ENCODE measurements around the gene PTPRE.

PTPRE gene

GRCh38 chr10:127923646-127924045 lies 16.7 kb downstream of the PTPRE start:
- H4K20me1 ChIP-seq (ENCODE audit: control insufficient read depth, insufficient read depth, low read depth, low read length) = no peaks in the 10 kb centered on the region
- H3K36me3 ChIP-seq (ENCODE audit: control insufficient read depth, low read length) = no peaks in the 10 kb centered on the region
- H3F3A ChIP-seq (ENCODE audit: control insufficient read depth, insufficient read depth) = no peaks in the 10 kb centered on the region
- no peak overlapping the region for H3K4me3 ChIP-seq (ENCODE audit: low read length)
- H3K9me3 ChIP-seq (ENCODE audit: control insufficient read depth, insufficient read depth, low read length) = no peaks in the 10 kb centered on the region
- no peak overlapping the region for H3K27ac ChIP-seq (ENCODE audit: low read depth, low read length)
- peaks cover 4% of the 10 kb centered on the region; the same call in 1 of the 2 replicates for H3K4me1 ChIP-seq (ENCODE audit: control insufficient read depth, low read length)
- H3K4me2 ChIP-seq (ENCODE audit: low read length) = no peak overlapping the region
- TF ChIP-seq, protein P1, sequence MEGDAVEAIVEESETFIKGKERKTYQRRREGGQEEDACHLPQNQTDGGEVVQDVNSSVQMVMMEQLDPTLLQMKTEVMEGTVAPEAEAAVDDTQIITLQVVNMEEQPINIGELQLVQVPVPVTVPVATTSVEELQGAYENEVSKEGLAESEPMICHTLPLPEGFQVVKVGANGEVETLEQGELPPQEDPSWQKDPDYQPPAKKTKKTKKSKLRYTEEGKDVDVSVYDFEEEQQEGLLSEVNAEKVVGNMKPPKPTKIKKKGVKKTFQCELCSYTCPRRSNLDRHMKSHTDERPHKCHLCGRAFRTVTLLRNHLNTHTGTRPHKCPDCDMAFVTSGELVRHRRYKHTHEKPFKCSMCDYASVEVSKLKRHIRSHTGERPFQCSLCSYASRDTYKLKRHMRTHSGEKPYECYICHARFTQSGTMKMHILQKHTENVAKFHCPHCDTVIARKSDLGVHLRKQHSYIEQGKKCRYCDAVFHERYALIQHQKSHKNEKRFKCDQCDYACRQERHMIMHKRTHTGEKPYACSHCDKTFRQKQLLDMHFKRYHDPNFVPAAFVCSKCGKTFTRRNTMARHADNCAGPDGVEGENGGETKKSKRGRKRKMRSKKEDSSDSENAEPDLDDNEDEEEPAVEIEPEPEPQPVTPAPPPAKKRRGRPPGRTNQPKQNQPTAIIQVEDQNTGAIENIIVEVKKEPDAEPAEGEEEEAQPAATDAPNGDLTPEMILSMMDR (IDR thresholded peaks at IDR 0.05; ENCODE audit: low read depth, low read length, poor library complexity, severe bottlenecking) = no peak
- no peak for TF ChIP-seq EZH2phosphoT487 (IDR thresholded peaks at IDR 0.05; ENCODE audit: borderline replicate concordance, low read length)
- H3K79me2 ChIP-seq (ENCODE audit: control insufficient read depth, low read length) = no peaks in the 10 kb centered on the region
- no peaks in the 10 kb centered on the region for H3K9me2 ChIP-seq (replicated peaks; ENCODE audit: control insufficient read depth, low read length)
- no peaks in the 10 kb centered on the region for H3K27me3 ChIP-seq (ENCODE audit: control insufficient read depth, low read length)

DNA sequence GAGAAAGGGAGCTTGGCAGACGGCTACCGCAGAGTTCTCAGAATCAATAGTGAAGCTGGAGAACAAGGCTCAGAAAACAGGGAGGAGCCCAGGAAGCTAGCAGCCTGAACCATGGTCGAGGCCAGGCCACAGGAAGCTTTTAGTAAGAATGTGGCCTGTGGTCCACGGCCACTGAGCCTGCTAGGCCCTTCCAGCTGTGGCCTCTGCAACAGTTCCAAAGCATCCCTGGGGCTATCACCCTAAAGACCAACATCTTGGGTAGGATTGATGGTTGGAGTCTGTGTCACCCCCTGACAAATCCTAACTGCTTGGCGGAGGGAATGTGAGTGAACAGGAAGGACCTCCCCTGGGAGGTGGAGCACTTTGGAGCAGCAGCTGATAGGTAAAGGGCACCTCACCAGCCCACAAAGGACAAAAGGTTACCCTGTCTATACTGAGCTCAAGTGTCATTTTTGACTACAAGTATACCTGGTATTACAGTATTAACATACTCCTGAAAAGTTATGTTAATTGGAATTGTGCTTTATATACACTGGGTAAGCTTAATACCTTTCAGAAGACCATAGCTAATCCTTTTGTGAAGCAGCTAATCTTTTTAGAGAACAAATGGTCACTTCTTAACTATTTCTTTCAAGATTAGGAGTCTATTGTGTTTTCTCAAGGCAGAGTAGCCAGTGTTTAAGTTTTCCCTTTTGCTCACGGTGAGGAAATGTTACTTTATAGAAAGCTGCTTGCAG lies 18.7 kb downstream of the PTPRE start:
- Histone ChIP-seq H3K9me3 (ENCODE audit: control insufficient read depth, insufficient read depth, low read length) (no peaks in the 10 kb centered on the region), H3K36me3 (ENCODE audit: control insufficient read depth, low read length) (no peaks in the 10 kb centered on the region), H4K20me1 (ENCODE audit: control insufficient read depth, insufficient read depth, low read depth, low read length) (no peaks in the 10 kb centered on the region), H3F3A (ENCODE audit: control insufficient read depth, insufficient read depth) (no peaks in the 10 kb centered on the region), H3K27ac (ENCODE audit: low read depth, low read length) (no peak overlapping the region), H3K79me2 (ENCODE audit: control insufficient read depth, low read length) (no peaks in the 10 kb centered on the region), H3K4me3 (ENCODE audit: low read length) (no peak overlapping the region), H3K4me1 (ENCODE audit: control insufficient read depth, low read length) (peaks cover 4% of the 10 kb centered on the region; the same call in 1 of the 2 replicates), H3K27me3 (ENCODE audit: control insufficient read depth, low read length) (no peaks in the 10 kb centered on the region), H3K9me2 (replicated peaks; ENCODE audit: control insufficient read depth, low read length) (no peaks in the 10 kb centered on the region), H3K4me2 (ENCODE audit: low read length) (no peak overlapping the region)
- no peak for TF ChIP-seq EZH2phosphoT487 (IDR thresholded peaks at IDR 0.05; ENCODE audit: borderline replicate concordance, low read length)
- TF ChIP-seq, protein P1 (IDR thresholded peaks at IDR 0.05; ENCODE audit: low read depth, low read length, poor library complexity, severe bottlenecking) = no peak

DNA sequence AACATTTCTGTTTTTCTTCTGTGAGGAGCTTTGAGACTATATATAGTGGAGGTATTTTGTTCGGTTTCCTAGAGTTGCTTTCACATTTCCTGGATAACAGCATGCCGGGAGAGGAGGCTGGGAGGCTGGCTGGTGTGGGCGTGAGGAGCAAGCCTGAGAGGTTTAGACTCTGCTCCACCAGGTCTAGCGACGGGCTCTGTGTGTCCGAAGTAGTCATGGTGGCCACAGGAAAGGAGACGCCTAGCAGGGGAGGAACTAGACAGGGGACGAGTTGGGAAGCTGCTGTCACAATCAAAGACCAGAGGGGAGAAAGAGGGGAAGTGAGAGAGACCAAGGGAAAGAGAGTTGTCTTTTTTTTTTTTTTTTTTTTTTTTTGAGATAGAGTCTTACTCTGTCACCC lies 19.6 kb downstream of the PTPRE start:
- no peaks in the 10 kb centered on the region for H4K20me1 ChIP-seq (ENCODE audit: control insufficient read depth, insufficient read depth, low read depth, low read length)
- no peak overlapping the region for H3K27ac ChIP-seq (ENCODE audit: low read depth, low read length)
- H3K27me3 ChIP-seq (ENCODE audit: control insufficient read depth, low read length) = no peaks in the 10 kb centered on the region
- no peaks in the 10 kb centered on the region for H3K36me3 ChIP-seq (ENCODE audit: control insufficient read depth, low read length)
- H3F3A ChIP-seq (ENCODE audit: control insufficient read depth, insufficient read depth) = no peaks in the 10 kb centered on the region
- no peaks in the 10 kb centered on the region for H3K9me2 ChIP-seq (replicated peaks; ENCODE audit: control insufficient read depth, low read length)
- H3K4me1 ChIP-seq (ENCODE audit: control insufficient read depth, low read length) = peaks cover 4% of the 10 kb centered on the region; the same call in 1 of the 2 replicates
- H3K4me2 ChIP-seq (ENCODE audit: low read length) = no peak overlapping the region
- no peak overlapping the region for H3K4me3 ChIP-seq (ENCODE audit: low read length)
- no peaks in the 10 kb centered on the region for H3K9me3 ChIP-seq (ENCODE audit: control insufficient read depth, insufficient read depth, low read length)
- TF ChIP-seq EZH2phosphoT487 (IDR thresholded peaks at IDR 0.05; ENCODE audit: borderline replicate concordance, low read length) = no peak
- TF ChIP-seq, protein P1 (IDR thresholded peaks at IDR 0.05; ENCODE audit: low read depth, low read length, poor library complexity, severe bottlenecking) = no peak
- no peaks in the 10 kb centered on the region for H3K79me2 ChIP-seq (ENCODE audit: control insufficient read depth, low read length)
